Measurements from ENCODE around the gene RNF135. TPM values are rescaled to one million over a fixed set of nuclear protein-coding genes. Genes with fewer than 3 reads are reported as not detected.
A peak's percentile ranks its signal among the peaks of the same experiment; 100 is the strongest.
"Not testable (repeated sequence)": the region's sequence is repeated elsewhere in the genome, so short reads cannot be mapped to it uniquely, and the experiment has no call there.

The RNF135 gene
- total and polyA plus RNA-seq, 2 donors (not counting 1 experiment from before 2014, with no cell fraction given): 13.4 to 15.2 TPM

GRCh38 chr17:30969989-30970830, 629 bp upstream of the RNF135 start:
- H3K36me3 ChIP-seq (ENCODE audit: control insufficient read depth, insufficient read depth, low read length): no peaks in the 10 kb centered on the region
- no peaks in the 10 kb centered on the region for H4K20me1 ChIP-seq (ENCODE audit: control insufficient read depth, extremely low read depth, insufficient read depth, low read length)
- peaks cover 7% of the 10 kb centered on the region for H3K79me2 ChIP-seq (ENCODE audit: control insufficient read depth, insufficient read depth, low read length)
- H3K27ac ChIP-seq (ENCODE audit: insufficient read depth, low read length): peak overlapping the region; percentile 85
- DNase-seq (ENCODE audit: low read depth in 2 of 2): peak in 1 of 2 donors; percentile 59
- H2AFZ ChIP-seq (ENCODE audit: low read length): peak overlapping the region; percentile 94
- H3K9ac ChIP-seq (ENCODE audit: insufficient read depth, low read length): peak overlapping the region; percentile 87
- TF ChIP-seq EZH2 (IDR thresholded peaks at IDR 0.05; ENCODE audit: low read length, missing control alignments) (no peak), CTCF (conservative IDR thresholded peaks at IDR 0.05 in 1 of 2, IDR thresholded peaks at IDR 0.05 in 1 of 2; ENCODE audit: low read depth in 1 of 2, low read length in 2 of 2) (peak in 1 of 2 donors; percentile 75)
- H3K4me3 ChIP-seq (replicated peaks in 1 of 4; ENCODE audit: control extremely low read depth in 1 of 4, insufficient read depth in 1 of 4, low read depth in 3 of 4, low read length in 4 of 4): peak overlapping the region; percentile 66 to 94 (median 80)
- no peaks in the 10 kb centered on the region for H3K4me1 ChIP-seq (ENCODE audit: control insufficient read depth, extremely low read depth, insufficient read depth, low read length)
- H3K4me2 ChIP-seq (ENCODE audit: extremely low read depth, insufficient read depth, low read length): peak overlapping the region; percentile 100
- H3K9me3 ChIP-seq (ENCODE audit: control insufficient read depth, insufficient read depth, low read depth, low read length): no peaks in the 10 kb centered on the region
- no peaks in the 10 kb centered on the region for H3K27me3 ChIP-seq (ENCODE audit: control insufficient read depth, insufficient read depth, low read length)

DNA sequence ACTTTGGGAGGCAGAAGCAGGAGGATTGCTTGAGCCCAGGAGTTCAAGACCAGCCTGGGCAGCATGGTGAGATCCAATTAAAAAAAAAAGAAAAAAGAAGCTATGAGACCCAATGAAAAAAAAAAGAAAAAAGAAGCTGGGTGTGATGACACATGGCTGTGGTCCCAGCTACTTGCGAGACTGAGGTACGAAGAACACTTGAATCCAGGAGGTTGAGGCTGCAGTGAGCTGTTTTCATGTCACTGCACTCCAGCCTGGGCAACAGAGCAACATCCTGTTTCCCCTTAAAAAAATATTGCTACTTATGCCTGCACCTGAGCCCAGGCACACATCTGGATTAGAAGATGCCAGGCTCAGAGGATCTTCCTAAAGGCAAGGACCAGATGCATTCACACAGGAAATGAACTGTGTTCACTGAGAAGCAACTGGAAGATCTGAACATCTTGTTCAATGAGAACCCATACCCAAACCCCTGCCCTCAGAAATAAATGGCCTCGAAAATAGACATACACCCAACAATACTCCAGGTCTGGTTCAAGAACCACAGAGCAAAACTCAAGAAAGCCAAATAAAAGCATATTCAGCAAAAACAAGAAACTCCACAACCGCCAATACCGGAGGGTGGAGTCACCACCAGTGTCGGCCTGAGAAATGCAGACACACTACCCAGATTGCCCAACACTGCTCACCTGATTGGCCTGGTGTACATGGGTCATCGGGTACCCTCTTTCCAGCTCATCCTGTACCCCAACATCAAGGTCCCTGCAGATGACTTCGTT, 4.4 kb downstream of the RNF135 start:
- Histone ChIP-seq H3K27ac (ENCODE audit: insufficient read depth, low read length) (no peak overlapping the region), H4K20me1 (ENCODE audit: control insufficient read depth, extremely low read depth, insufficient read depth, low read length) (no peaks in the 10 kb centered on the region), H3K9ac (ENCODE audit: insufficient read depth, low read length) (no peak overlapping the region), H2AFZ (ENCODE audit: low read length) (no peak overlapping the region), H3K4me3 (replicated peaks in 1 of 4; ENCODE audit: control extremely low read depth in 1 of 4, insufficient read depth in 1 of 4, low read depth in 3 of 4, low read length in 4 of 4) (no peak overlapping the region), H3K36me3 (ENCODE audit: control insufficient read depth, insufficient read depth, low read length) (no peaks in the 10 kb centered on the region), H3K79me2 (ENCODE audit: control insufficient read depth, insufficient read depth, low read length) (peaks cover 7% of the 10 kb centered on the region), H3K4me2 (ENCODE audit: extremely low read depth, insufficient read depth, low read length) (no peak overlapping the region), H3K9me3 (ENCODE audit: control insufficient read depth, insufficient read depth, low read depth, low read length) (no peaks in the 10 kb centered on the region), H3K4me1 (ENCODE audit: control insufficient read depth, extremely low read depth, insufficient read depth, low read length) (no peaks in the 10 kb centered on the region), H3K27me3 (ENCODE audit: control insufficient read depth, insufficient read depth, low read length) (no peaks in the 10 kb centered on the region)
- DNase-seq (ENCODE audit: low read depth in 2 of 2): no peak
- no peak for TF ChIP-seq CTCF (conservative IDR thresholded peaks at IDR 0.05 in 1 of 2, IDR thresholded peaks at IDR 0.05 in 1 of 2; ENCODE audit: low read depth in 1 of 2, low read length in 2 of 2)
- TF ChIP-seq EZH2 (IDR thresholded peaks at IDR 0.05; ENCODE audit: low read length, missing control alignments): no peak

- not testable (repeated sequence) for H3K36me3 ChIP-seq (ENCODE audit: control insufficient read depth, insufficient read depth, low read length); DNase-seq (ENCODE audit: low read depth in 2 of 2); H3K4me2 ChIP-seq (ENCODE audit: extremely low read depth, insufficient read depth, low read length)
Observed at GRCh38 chr17:30979919-30980318, 9.1 kb downstream of the RNF135 start.

More at GRCh38 chr17:30979919-30980318, 9.1 kb downstream of the RNF135 start:
- not testable (repeated sequence) for H2AFZ ChIP-seq (ENCODE audit: low read length); H3K9ac ChIP-seq (ENCODE audit: insufficient read depth, low read length); H3K79me2 ChIP-seq (ENCODE audit: control insufficient read depth, insufficient read depth, low read length); H3K4me1 ChIP-seq (ENCODE audit: control insufficient read depth, extremely low read depth, insufficient read depth, low read length); H3K4me3 ChIP-seq (replicated peaks in 1 of 4; ENCODE audit: control extremely low read depth in 1 of 4, insufficient read depth in 1 of 4, low read depth in 3 of 4, low read length in 4 of 4); H3K9me3 ChIP-seq (ENCODE audit: control insufficient read depth, insufficient read depth, low read depth, low read length); H3K27me3 ChIP-seq (ENCODE audit: control insufficient read depth, insufficient read depth, low read length); H4K20me1 ChIP-seq (ENCODE audit: control insufficient read depth, extremely low read depth, insufficient read depth, low read length); H3K27ac ChIP-seq (ENCODE audit: insufficient read depth, low read length)
